Measurements from ENCODE around the gene DUSP22. TPM values are rescaled to one million over a fixed set of nuclear protein-coding genes. Genes with fewer than 3 reads are reported as not detected.
"Not testable (repeated sequence)": the region's sequence is repeated elsewhere in the genome, so short reads cannot be mapped to it uniquely, and the experiment has no call there.

The DUSP22 gene
- total RNA-seq, 4 donors from 2014 or later = 67.0 to 97.3 (median 78.0) TPM

- TF ChIP-seq CTCF (IDR thresholded peaks at IDR 0.05) (no peak), POLR2AphosphoS5 (IDR thresholded peaks at IDR 0.05) (no peak), EP300 (IDR thresholded peaks at IDR 0.05) (no peak), POLR2A (IDR thresholded peaks at IDR 0.05) (no peak)
- Histone ChIP-seq H3K27me3 (peaks cover 22% of the 10 kb centered on the region), H3K4me1 (no peaks in the 10 kb centered on the region), H3K36me3 (no peaks in the 10 kb centered on the region), H3K27ac (no peak overlapping the region), H3K9me3 (no peaks in the 10 kb centered on the region), H3K4me3 (no peak overlapping the region)
- 67 to 71% methylated on average over 4 of the region's 4 CpGs for WGBS, 2 donors (ENCODE audit: low coverage in 1 of 2)
- no peak for ATAC-seq
These were observed 7.8 kb upstream of the DUSP22 start for GRCh38 chr6:284486-284885.

GRCh38 chr6:285030-285771 lies 7.1 kb upstream of the DUSP22 start:
- no peak for TF ChIP-seq POLR2AphosphoS5 (IDR thresholded peaks at IDR 0.05)
- no peak for TF ChIP-seq POLR2A (IDR thresholded peaks at IDR 0.05)
- no peak for TF ChIP-seq CTCF (IDR thresholded peaks at IDR 0.05)
- TF ChIP-seq EP300 (IDR thresholded peaks at IDR 0.05) = no peak
- H3K4me1 ChIP-seq = no peaks in the 10 kb centered on the region
- peaks cover 22% of the 10 kb centered on the region for H3K27me3 ChIP-seq
- H3K4me3 ChIP-seq = no peak overlapping the region
- no peak for ATAC-seq
- H3K27ac ChIP-seq = no peak overlapping the region
- WGBS, 2 donors (ENCODE audit: low coverage in 1 of 2) = 75 to 85% methylated on average over 6 of the region's 6 CpGs
- no peaks in the 10 kb centered on the region for H3K36me3 ChIP-seq
- H3K9me3 ChIP-seq = no peaks in the 10 kb centered on the region

GRCh38 chr6:285902-286301 lies 6.4 kb upstream of the DUSP22 start:
- H3K36me3 ChIP-seq, H3K9me3 ChIP-seq, ATAC-seq, H3K27ac ChIP-seq, H3K4me1 ChIP-seq, H3K4me3 ChIP-seq: not testable (repeated sequence)
- WGBS, 2 donors (ENCODE audit: low coverage in 1 of 2) = 71% methylated on average over 5 of the region's 5 CpGs
- peaks cover 22% of the 10 kb centered on the region for H3K27me3 ChIP-seq

- peaks cover 0 to 9% (median 4%) of the 10 kb centered on the region in 3 donors for H3K4me1 ChIP-seq
- no peaks in the 10 kb centered on the region for H3K36me3 ChIP-seq
- ATAC-seq = no peak
- 58 to 59% methylated on average over 8 to 10 of the region's 10 CpGs for WGBS, 2 donors (ENCODE audit: low coverage in 1 of 2)
- no peak overlapping the region for H3K27ac ChIP-seq
- TF ChIP-seq EP300 (IDR thresholded peaks at IDR 0.05) (no peak), POLR2A (IDR thresholded peaks at IDR 0.05) (no peak), POLR2AphosphoS5 (IDR thresholded peaks at IDR 0.05) (no peak), CTCF (IDR thresholded peaks at IDR 0.05) (no peak)
- no peaks in the 10 kb centered on the region for H3K9me3 ChIP-seq
- H3K27me3 ChIP-seq = peaks cover 24% of the 10 kb centered on the region
- H3K4me3 ChIP-seq = no peak overlapping the region
These were observed 5.4 kb upstream of the DUSP22 start for GRCh38 chr6:286681-287488.

- Histone ChIP-seq H3K36me3 (no peaks in the 10 kb centered on the region), H3K4me1 (peaks cover 0 to 9% (median 4%) of the 10 kb centered on the region in 3 donors), H3K27ac (no peak overlapping the region), H3K27me3 (peaks cover 20% of the 10 kb centered on the region), H3K9me3 (peaks cover 0 to 5% (median 0%) of the 10 kb centered on the region in 3 donors), H3K4me3 (no peak overlapping the region)
- no peak for TF ChIP-seq POLR2AphosphoS5 (IDR thresholded peaks at IDR 0.05)
- TF ChIP-seq EP300 (IDR thresholded peaks at IDR 0.05) = no peak
- TF ChIP-seq CTCF (IDR thresholded peaks at IDR 0.05) = no peak
- no peak for TF ChIP-seq POLR2A (IDR thresholded peaks at IDR 0.05)
- no peak for ATAC-seq
- WGBS, 2 donors (ENCODE audit: low coverage in 1 of 2) = 64 to 70% methylated on average over 2 to 3 of the region's 3 CpGs
These were observed 4.8 kb upstream of the DUSP22 start for GRCh38 chr6:287489-287860.
